GM12864 (cell line): ENCODE measurements around the gene WNT1.

Experiments used
- DNase-seq: peaks from one replicate; pipeline ENCODE4 v3.0.0-alpha.2; 2011; ENCODE audit warnings: low read depth
- H3K4me3 ChIP-seq: 2 replicates; pipeline ENCODE4 v1.5.1; 2011; ENCODE audit warnings: mild to moderate bottlenecking, low read depth, low read length, control low read depth
- CTCF ChIP-seq: IDR thresholded peaks from 2 replicates; pipeline ENCODE4 v1.5.1; 2011; ENCODE audit warnings: low read depth, mild to moderate bottlenecking, moderate library complexity, low read length, control low read depth, inconsistent platforms; ENCODE audit errors: missing control alignments

Gene WNT1

GRCh38 chr12:48988030-48988649, 10.0 kb downstream of the WNT1 start:
- no peak for DNase-seq
- H3K4me3 ChIP-seq = no peak overlapping the region
- TF ChIP-seq CTCF = peak; percentile 96

GRCh38 chr12:48990552-48990951, 12.4 kb downstream of the WNT1 start:
- DNase-seq = no peak
- no peak for TF ChIP-seq CTCF
- H3K4me3 ChIP-seq = no peak overlapping the region

DNA sequence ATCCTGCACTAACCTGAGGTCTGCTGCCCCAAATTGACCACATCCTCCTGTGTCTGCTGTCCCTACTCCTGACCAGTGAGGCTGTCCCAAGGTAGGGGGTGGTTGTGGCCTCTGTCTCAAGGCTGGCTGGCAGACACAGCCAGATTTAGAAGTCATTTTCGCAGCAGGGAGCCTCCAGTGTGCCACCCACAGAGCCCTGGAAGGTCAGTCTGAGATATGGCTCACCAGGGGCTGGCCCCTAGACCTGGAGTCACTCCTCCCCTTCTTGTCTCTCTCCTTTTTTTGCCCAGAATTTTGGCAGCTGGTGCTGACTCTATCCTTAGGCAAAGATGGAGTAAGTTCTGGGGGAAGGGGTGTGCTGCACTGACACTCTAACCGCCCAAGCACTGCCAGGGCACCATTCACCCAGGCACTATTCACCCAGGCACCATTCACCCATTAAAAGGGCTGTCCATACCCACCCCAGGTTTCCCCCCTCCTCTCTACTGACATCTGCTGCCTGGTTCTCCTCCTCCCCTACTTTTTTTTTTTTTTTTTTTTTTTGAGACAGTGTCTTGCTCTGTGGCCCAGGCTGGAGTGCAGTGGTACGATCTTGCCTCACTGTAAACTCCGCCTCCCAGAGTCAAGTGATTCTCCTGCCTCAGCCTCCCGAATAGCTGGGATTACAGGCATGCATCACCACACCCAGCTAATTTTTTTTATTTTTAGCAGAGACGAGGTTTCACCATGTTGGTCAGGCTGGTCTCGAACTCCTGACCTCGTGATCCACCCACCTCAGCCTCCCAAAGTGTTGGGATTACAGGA, 13.3 kb downstream of the WNT1 start:
- no peak for DNase-seq
- H3K4me3 ChIP-seq = no peak overlapping the region
- no peak for TF ChIP-seq CTCF

DNA sequence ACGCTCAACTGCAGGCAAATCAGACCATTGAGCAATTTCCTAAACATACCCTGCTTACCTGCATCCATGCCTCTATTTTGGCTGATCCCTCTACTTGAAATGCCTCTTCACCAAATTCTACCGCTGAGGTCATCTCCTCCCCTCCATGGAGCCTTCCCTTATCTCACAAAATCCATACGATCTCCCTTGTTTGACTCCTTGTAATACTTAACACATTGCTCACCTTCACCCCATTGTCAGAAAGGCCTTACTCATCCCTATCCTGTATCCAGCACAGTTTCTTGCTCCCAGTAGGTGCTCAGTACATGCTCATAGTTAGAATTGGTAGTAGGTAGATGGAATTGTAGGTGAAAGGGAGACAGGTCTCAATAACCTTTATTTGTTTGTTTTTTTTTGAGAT, 15.7 kb downstream of the WNT1 start:
- no peak for DNase-seq
- H3K4me3 ChIP-seq = no peak overlapping the region
- no peak for TF ChIP-seq CTCF

DNA sequence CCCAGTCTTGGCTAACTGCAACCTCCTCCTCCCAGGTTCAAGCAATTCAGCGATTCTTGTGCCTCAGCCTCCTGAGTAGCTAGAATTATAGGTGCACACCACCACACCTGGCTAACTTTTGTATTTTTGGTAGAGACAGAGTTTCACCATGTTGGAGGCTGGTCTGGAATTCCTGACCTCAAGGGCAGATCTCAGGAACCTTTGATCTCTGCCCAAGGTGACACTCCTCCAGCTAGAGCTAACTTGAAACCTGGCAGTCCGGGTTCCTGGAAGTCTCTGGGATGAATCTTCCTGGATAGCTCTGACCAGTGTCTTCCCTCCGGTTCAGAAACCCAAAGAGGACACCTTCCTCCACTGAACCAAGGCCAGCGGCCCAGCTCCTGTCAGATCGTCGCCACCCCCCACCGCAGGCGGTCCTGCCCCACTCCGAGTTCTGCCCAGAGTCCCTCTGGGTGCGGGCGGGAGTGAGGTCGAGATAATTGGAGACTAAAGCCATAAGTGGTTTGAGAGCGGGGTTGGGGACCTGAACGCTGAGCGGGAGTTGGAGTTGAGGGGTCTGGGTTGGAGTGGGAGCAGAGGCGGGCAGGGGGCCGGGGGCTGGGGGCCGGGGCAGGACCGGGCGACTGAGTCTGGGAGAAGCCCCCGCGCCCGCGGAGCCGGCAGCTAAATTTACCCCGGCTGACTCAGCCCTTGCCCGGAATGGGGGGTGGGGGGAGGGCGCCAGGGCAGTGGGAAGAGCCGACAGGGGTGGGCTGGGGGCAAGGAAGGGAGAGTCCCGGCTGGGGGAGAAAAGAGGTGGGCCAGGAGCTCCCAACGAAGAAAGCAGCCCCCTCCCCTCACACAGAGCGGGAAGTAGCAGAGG, 16.3 kb downstream of the WNT1 start:
- no peak overlapping the region for H3K4me3 ChIP-seq
- no peak for TF ChIP-seq CTCF
- DNase-seq = no peak

- peak overlapping the region; percentile 7; the same call in 1 of the 2 replicates for H3K4me3 ChIP-seq
- no peak for DNase-seq
- peak; percentile 84 for TF ChIP-seq CTCF
These were observed 17.2 kb downstream of the WNT1 start for GRCh38 chr12:48995086-48995879.
